Renal cortex interstitium (tissue), 11 donors: ENCODE results near the gene TMEM132E. TPM values are rescaled to one million over a fixed set of nuclear protein-coding genes. Genes with fewer than 3 reads are reported as not detected.
A peak's percentile ranks its signal among the peaks of the same experiment; 100 is the strongest.

ENCODE experiments used
- DNase-seq, 11 donors: peaks; one replicate each; pipeline ENCODE4 v3.0.0-alpha.2; 2013; ENCODE audit warnings: low read depth in 9 of 11, low spot score in 4 of 11; ENCODE audit errors: extremely low read depth in 1 of 11
- polyA plus RNA-seq, 3 donors: library from polyadenylated mRNA; unstranded; fragments of 120-200 nt; gene quantifications; one replicate each; pipeline ENCODE4 v1.2.1, GENCODE V29; 2013; ENCODE audit not compliant: insufficient read length in 3 of 3

The TMEM132E gene
- polyA plus RNA-seq, 3 donors = 2.0 to 4.7 (median 4.5) TPM

GRCh38 chr17:34586346-34586846, 7.0 kb downstream of the TMEM132E start:
- no peak for DNase-seq

GRCh38 chr17:34588266-34588665, 8.9 kb downstream of the TMEM132E start:
- DNase-seq = no peak

GRCh38 chr17:34589120-34589965, 10.0 kb downstream of the TMEM132E start:
- DNase-seq = no peak

GRCh38 chr17:34592002-34592401, 12.6 kb downstream of the TMEM132E start:
- no peak for DNase-seq

- no peak for DNase-seq
Measured at GRCh38 chr17:34596920-34597319, 17.5 kb downstream of the TMEM132E start.

- no peak for DNase-seq
Measured at GRCh38 chr17:34598161-34598776, 18.9 kb downstream of the TMEM132E start.

- no peak for DNase-seq
Measured at GRCh38 chr17:34601416-34601815, 22.0 kb downstream of the TMEM132E start.

GRCh38 chr17:34603974-34604373, 24.6 kb downstream of the TMEM132E start:
- no peak for DNase-seq

- DNase-seq = peak in 2 of 11 donors; percentile 38 to 59
Measured at GRCh38 chr17:34606763-34607162, 27.4 kb downstream of the TMEM132E start.

- no peak for DNase-seq
Measured at GRCh38 chr17:34607917-34608316, 28.5 kb downstream of the TMEM132E start.

- no peak for DNase-seq
Measured at GRCh38 chr17:34609210-34609609, 29.8 kb downstream of the TMEM132E start.

- no peak for DNase-seq
Measured at GRCh38 chr17:34610039-34610438, 30.7 kb downstream of the TMEM132E start.

GRCh38 chr17:34610506-34610905, 31.1 kb downstream of the TMEM132E start:
- no peak for DNase-seq

GRCh38 chr17:34613064-34614019, 34.0 kb downstream of the TMEM132E start:
- DNase-seq = peak in 2 of 11 donors; percentile 32 to 48

GRCh38 chr17:34614698-34615097, 35.3 kb downstream of the TMEM132E start:
- no peak for DNase-seq

GRCh38 chr17:34615326-34615725, 35.9 kb downstream of the TMEM132E start:
- DNase-seq = no peak

GRCh38 chr17:34616148-34616547, 36.8 kb downstream of the TMEM132E start:
- DNase-seq = peak; percentile 65 to 90 (median 82)

GRCh38 chr17:34617398-34617797, 38.0 kb downstream of the TMEM132E start:
- DNase-seq = no peak

- DNase-seq = no peak
Measured at GRCh38 chr17:34619687-34620217, 40.4 kb downstream of the TMEM132E start.
